NT2/D1 (cell line): ENCODE data around the gene THEM4.

ENCODE experiments used
- YY1 ChIP-seq: IDR thresholded peaks from 2 replicates; pipeline ENCODE4 v1.6.1; 2011; ENCODE audit not compliant: insufficient read length, insufficient read depth
- ZNF274 ChIP-seq: IDR thresholded peaks from 2 replicates; pipeline ENCODE4 v1.6.1; 2011; ENCODE audit warnings: mild to moderate bottlenecking, low read depth, low read length

DNA sequence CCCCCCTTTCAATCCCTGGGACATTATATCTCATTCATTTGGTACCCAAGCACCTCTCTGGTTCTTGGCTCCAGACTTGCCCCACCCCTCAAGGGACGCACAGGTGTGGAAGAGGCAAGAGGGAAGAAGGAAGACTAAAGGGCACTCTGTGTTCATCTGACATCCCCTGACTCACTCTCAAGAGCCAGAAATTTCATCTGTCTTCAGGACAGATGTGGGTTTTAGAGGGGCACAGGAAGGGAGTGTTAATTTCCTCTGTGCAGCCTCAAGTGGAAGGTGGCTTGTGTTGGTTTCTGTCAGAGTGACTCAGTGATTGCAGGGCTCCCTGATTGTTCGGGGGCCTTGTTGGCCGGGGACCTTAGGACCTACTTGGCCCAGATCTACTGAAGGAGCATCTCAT is 72.1 kb downstream of the THEM4 start:
- TF ChIP-seq ZNF274: no peak
- no peak for TF ChIP-seq YY1
